Measurements from ENCODE around the gene HOMER3. TPM values are rescaled to one million over a fixed set of nuclear protein-coding genes. Genes with fewer than 3 reads are reported as not detected.
A peak's percentile ranks its signal among the peaks of the same experiment; 100 is the strongest.

Gene HOMER3
- total RNA-seq (10 to 100 TPM in 1 of 2 donors, 1 to 10 TPM in 1; 9.9 to 32.5 TPM), polyA plus RNA-seq (ENCODE audit: insufficient read length in 2 of 2) (10 to 100 TPM; 37.6 to 39.2 TPM)
- long read RNA-seq, donor 1, transcript HOMER3-202 (10 exons, 1,557 nt) = major isoform, 8 of 8 reads
- long read RNA-seq, donor 1, partial matches to known transcripts = 0 of 8 reads
- long read RNA-seq, donor 1, other reads (novel, unspliced or antisense) = 0 of 8 reads
- long read RNA-seq, donor 2, partial matches to known transcripts = 0 of 8 reads
- long read RNA-seq, donor 2, other reads (novel, unspliced or antisense) = 0 of 8 reads
- long read RNA-seq, donor 3, transcript HOMER3-202 (10 exons, 1,557 nt) = major isoform, 8 of 9 reads
- long read RNA-seq, donor 3, partial matches to known transcripts = 0 of 9 reads
- long read RNA-seq, donor 3, other reads (novel, unspliced or antisense) = 0 of 9 reads
- long read RNA-seq, donor 4, transcript HOMER3-202 (10 exons, 1,557 nt) = major isoform, 21 of 30 reads
- long read RNA-seq, donor 4, partial matches to known transcripts = 5 of 30 reads
- long read RNA-seq, donor 4, other reads (novel, unspliced or antisense) = 0 of 30 reads

GRCh38 chr19:18940769-18941627 is at the start of gene HOMER3:
HOMER3 (minus strand) TSS chr19:18941217; CDS start chr19:18938982, 2,235 bp downstream.
- H3K27ac ChIP-seq (ENCODE audit: low read depth, low read length) = peak within 1 kb of the TSS; percentile 15
- H3K4me1 ChIP-seq (ENCODE audit: control insufficient read depth, insufficient read depth, low read length) = peaks cover 32% of the 10 kb centered on the region
- peaks cover 15% of the 10 kb centered on the region for H3K36me3 ChIP-seq (ENCODE audit: control insufficient read depth, insufficient read depth, low read length)
- no peaks in the 10 kb centered on the region for H3K27me3 ChIP-seq (ENCODE audit: control insufficient read depth, insufficient read depth, low read length)
- H3K9me3 ChIP-seq (ENCODE audit: control insufficient read depth, insufficient read depth, low read length) = no peaks in the 10 kb centered on the region
- H3K4me3 ChIP-seq (ENCODE audit: low read depth, low read length) = peak within 1 kb of the TSS; percentile 63
- DNase-seq (ENCODE audit: low read depth in 4 of 6, low spot score in 6 of 6) = peak in 4 of 6 donors; percentile 57 to 91 (median 73)
- under 1% methylated on average over 61 of the region's 81 CpGs for WGBS (ENCODE audit: insufficient coverage)

DNA sequence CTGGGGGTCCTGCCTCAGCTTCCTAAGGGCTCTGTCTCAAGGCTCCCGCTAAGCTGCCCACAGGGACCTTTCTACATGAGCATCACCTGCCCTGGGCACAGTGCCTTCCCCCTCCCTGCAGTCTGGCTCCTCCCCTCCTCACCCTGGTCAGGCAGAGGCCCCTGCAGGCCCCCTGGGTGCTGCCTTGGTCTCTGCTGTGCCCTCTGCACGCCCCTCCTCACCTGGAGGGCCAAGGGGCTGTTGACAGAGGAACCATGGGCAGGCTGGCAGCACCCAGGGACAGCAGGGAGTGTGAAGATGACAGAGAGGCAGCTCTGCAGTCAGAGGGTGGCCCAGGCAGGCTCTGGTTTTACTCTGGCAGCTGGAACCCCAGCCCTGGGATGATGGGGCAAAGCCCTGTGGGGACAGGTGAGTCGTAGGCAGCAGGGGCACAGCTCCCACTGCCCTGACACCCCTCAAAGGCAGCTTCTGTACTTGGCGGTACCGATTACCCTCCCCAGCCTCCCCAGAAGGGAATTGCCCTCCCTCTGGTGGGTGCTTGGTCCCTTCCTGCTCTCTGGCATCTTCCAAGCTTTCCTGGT is 49.2 kb upstream of the HOMER3 start:
- Histone ChIP-seq H3K4me1 (ENCODE audit: control insufficient read depth, insufficient read depth, low read length) (peaks cover 25% of the 10 kb centered on the region), H3K27me3 (ENCODE audit: control insufficient read depth, insufficient read depth, low read length) (no peaks in the 10 kb centered on the region), H3K9me3 (ENCODE audit: control insufficient read depth, insufficient read depth, low read length) (no peaks in the 10 kb centered on the region), H3K36me3 (ENCODE audit: control insufficient read depth, insufficient read depth, low read length) (peaks cover 44% of the 10 kb centered on the region), H3K4me3 (ENCODE audit: low read depth, low read length) (no peak overlapping the region), H3K27ac (ENCODE audit: low read depth, low read length) (no peak overlapping the region)
- no peak for DNase-seq (ENCODE audit: low read depth in 4 of 6, low spot score in 6 of 6)
- 68% methylated on average over 4 of the region's 5 CpGs for WGBS (ENCODE audit: insufficient coverage)

DNA sequence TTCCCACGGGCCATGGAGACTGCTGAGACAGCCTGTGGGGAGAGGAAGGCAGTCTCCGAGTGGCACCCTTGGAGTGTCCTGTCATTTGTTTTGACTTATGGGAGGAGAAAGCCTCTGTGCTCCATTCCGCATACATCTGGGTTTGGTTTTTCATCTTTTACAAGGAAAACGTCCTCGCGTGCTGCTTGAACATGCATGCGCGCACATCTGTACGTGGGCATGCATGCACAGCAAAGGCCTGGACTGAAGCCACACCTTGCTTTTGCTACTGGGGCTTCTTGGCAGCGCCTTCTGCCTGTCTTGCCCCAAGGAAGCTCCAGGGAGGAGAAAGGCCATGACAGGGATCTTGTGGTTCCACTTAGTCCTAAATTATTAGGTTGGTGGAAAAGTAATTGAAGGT is 48.3 kb upstream of the HOMER3 start:
- Histone ChIP-seq H3K27me3 (ENCODE audit: control insufficient read depth, insufficient read depth, low read length) (peaks cover under 1% of the 10 kb centered on the region), H3K9me3 (ENCODE audit: control insufficient read depth, insufficient read depth, low read length) (no peaks in the 10 kb centered on the region), H3K27ac (ENCODE audit: low read depth, low read length) (no peak overlapping the region), H3K36me3 (ENCODE audit: control insufficient read depth, insufficient read depth, low read length) (peaks cover 35% of the 10 kb centered on the region), H3K4me1 (ENCODE audit: control insufficient read depth, insufficient read depth, low read length) (peaks cover 27% of the 10 kb centered on the region), H3K4me3 (ENCODE audit: low read depth, low read length) (no peak overlapping the region)
- DNase-seq (ENCODE audit: low read depth in 4 of 6, low spot score in 6 of 6) = no peak
- WGBS (ENCODE audit: insufficient coverage) = 77% methylated on average over 10 of the region's 10 CpGs

- peaks cover 10% of the 10 kb centered on the region for H3K27me3 ChIP-seq (ENCODE audit: control insufficient read depth, insufficient read depth, low read length)
- no peak overlapping the region for H3K4me3 ChIP-seq (ENCODE audit: low read depth, low read length)
- DNase-seq (ENCODE audit: low read depth in 4 of 6, low spot score in 6 of 6) = no peak
- H3K9me3 ChIP-seq (ENCODE audit: control insufficient read depth, insufficient read depth, low read length) = no peaks in the 10 kb centered on the region
- H3K27ac ChIP-seq (ENCODE audit: low read depth, low read length) = no peak overlapping the region
- WGBS (ENCODE audit: insufficient coverage) = 0% methylated on average over 1 of the region's 4 CpGs
- peaks cover 22% of the 10 kb centered on the region for H3K36me3 ChIP-seq (ENCODE audit: control insufficient read depth, insufficient read depth, low read length)
- peaks cover 24% of the 10 kb centered on the region for H3K4me1 ChIP-seq (ENCODE audit: control insufficient read depth, insufficient read depth, low read length)
Measured at GRCh38 chr19:18987456-18987855, 46.4 kb upstream of the HOMER3 start.

DNA sequence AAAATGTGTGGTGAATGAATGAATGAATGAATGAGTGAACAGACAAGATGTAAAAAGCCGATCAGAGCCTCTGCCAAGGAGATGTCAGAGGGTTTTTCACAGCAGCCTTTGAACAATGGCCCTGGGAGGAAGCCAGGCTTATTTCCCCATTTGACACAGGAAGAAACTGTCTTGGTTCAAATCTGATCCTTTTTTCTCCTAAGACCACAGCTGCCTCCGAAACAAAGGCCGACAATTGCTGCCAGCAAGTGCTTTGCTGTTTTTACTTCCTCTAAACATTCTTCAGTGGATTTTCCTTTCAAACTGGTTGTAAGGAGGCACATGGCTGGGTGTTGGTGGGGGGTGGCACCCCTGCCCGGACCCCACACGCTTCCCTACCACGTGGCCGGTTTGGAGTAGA is 44.2 kb upstream of the HOMER3 start:
- Histone ChIP-seq H3K9me3 (ENCODE audit: control insufficient read depth, insufficient read depth, low read length) (no peaks in the 10 kb centered on the region), H3K4me1 (ENCODE audit: control insufficient read depth, insufficient read depth, low read length) (peaks cover 20% of the 10 kb centered on the region), H3K27me3 (ENCODE audit: control insufficient read depth, insufficient read depth, low read length) (peaks cover 10% of the 10 kb centered on the region), H3K4me3 (ENCODE audit: low read depth, low read length) (no peak overlapping the region), H3K36me3 (ENCODE audit: control insufficient read depth, insufficient read depth, low read length) (peaks cover 6% of the 10 kb centered on the region), H3K27ac (ENCODE audit: low read depth, low read length) (no peak overlapping the region)
- 8% methylated on average over 1 of the region's 7 CpGs for WGBS (ENCODE audit: insufficient coverage)
- DNase-seq (ENCODE audit: low read depth in 4 of 6, low spot score in 6 of 6) = peak in 4 of 6 donors; percentile 24 to 81 (median 52)

DNA sequence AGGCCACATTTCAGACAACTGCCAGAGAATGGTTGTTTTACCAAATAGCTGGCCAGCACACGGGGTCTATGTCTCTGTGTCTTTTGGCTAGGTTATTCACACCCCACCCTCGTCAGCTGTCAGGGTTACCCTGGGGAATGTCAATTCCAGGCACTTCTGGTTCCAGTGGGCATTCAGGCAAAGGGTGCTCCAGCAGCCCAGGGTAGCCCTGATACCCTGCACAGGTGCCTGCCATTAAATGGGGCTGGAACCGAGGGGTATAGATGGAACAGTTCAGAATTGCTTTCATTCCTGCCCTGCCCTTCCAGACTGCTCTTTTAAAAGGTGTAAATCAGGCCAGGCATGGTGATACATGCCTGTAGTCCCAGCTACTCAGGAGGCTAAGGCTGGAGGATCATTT is 43.2 kb upstream of the HOMER3 start:
- H3K27ac ChIP-seq (ENCODE audit: low read depth, low read length) = no peak overlapping the region

GRCh38 chr19:18982669-18983068 is 41.7 kb upstream of the HOMER3 start:
- Histone ChIP-seq H3K27me3 (ENCODE audit: control insufficient read depth, insufficient read depth, low read length) (peaks cover 10% of the 10 kb centered on the region), H3K9me3 (ENCODE audit: control insufficient read depth, insufficient read depth, low read length) (no peaks in the 10 kb centered on the region), H3K4me1 (ENCODE audit: control insufficient read depth, insufficient read depth, low read length) (peaks cover 20% of the 10 kb centered on the region), H3K27ac (ENCODE audit: low read depth, low read length) (no peak overlapping the region), H3K36me3 (ENCODE audit: control insufficient read depth, insufficient read depth, low read length) (no peaks in the 10 kb centered on the region), H3K4me3 (ENCODE audit: low read depth, low read length) (no peak overlapping the region)
- no peak for DNase-seq (ENCODE audit: low read depth in 4 of 6, low spot score in 6 of 6)
- 100% methylated on average over 1 of the region's 2 CpGs for WGBS (ENCODE audit: insufficient coverage)

More for the DNA sequence above, 43.2 kb upstream of the HOMER3 start:
- H3K4me3 ChIP-seq (ENCODE audit: low read depth, low read length) = no peak overlapping the region
- no peak for DNase-seq (ENCODE audit: low read depth in 4 of 6, low spot score in 6 of 6)
- H3K36me3 ChIP-seq (ENCODE audit: control insufficient read depth, insufficient read depth, low read length) = no peaks in the 10 kb centered on the region
- H3K4me1 ChIP-seq (ENCODE audit: control insufficient read depth, insufficient read depth, low read length) = peaks cover 20% of the 10 kb centered on the region
- no peaks in the 10 kb centered on the region for H3K9me3 ChIP-seq (ENCODE audit: control insufficient read depth, insufficient read depth, low read length)
- 70% methylated on average over 2 of the region's 3 CpGs for WGBS (ENCODE audit: insufficient coverage)
- H3K27me3 ChIP-seq (ENCODE audit: control insufficient read depth, insufficient read depth, low read length) = peaks cover 10% of the 10 kb centered on the region

DNA sequence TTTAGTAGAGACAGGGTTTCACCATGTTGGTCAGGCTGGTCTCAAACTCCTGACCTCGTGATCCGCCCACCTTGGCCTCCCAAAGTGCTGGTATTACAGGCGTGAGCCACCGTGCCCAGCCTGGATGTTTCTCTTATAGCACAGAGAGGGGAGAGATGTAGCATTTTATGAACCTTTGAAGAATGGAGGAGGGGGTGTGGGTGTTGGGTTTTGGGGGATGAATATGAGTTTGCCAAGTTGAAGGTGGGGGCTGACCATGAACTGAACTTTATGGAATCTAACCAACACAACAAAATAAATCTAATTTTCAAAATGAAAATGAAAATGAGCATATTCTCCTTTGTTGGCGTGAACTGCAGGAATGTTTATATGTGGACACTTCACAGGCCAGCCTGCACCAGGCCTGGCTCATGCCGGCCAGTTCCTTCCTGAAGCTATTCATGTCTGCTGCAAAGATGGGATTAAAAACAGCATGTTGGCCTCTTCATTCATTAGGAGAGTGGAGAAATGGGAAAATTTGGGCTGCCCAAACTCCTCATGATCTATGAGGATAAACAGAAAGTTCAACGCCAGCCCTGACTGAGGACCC is 39.5 kb upstream of the HOMER3 start:
- no peak for DNase-seq (ENCODE audit: low read depth in 4 of 6, low spot score in 6 of 6)
- Histone ChIP-seq H3K4me3 (ENCODE audit: low read depth, low read length) (no peak overlapping the region), H3K9me3 (ENCODE audit: control insufficient read depth, insufficient read depth, low read length) (no peaks in the 10 kb centered on the region), H3K27ac (ENCODE audit: low read depth, low read length) (no peak overlapping the region), H3K36me3 (ENCODE audit: control insufficient read depth, insufficient read depth, low read length) (no peaks in the 10 kb centered on the region), H3K4me1 (ENCODE audit: control insufficient read depth, insufficient read depth, low read length) (peaks cover 9% of the 10 kb centered on the region), H3K27me3 (ENCODE audit: control insufficient read depth, insufficient read depth, low read length) (peaks cover 10% of the 10 kb centered on the region)
- WGBS (ENCODE audit: insufficient coverage) = 86% methylated on average over 4 of the region's 7 CpGs

GRCh38 chr19:18978616-18979015 is 37.6 kb upstream of the HOMER3 start:
- H3K4me3 ChIP-seq (ENCODE audit: low read depth, low read length) = no peak overlapping the region
- peaks cover 4% of the 10 kb centered on the region for H3K27me3 ChIP-seq (ENCODE audit: control insufficient read depth, insufficient read depth, low read length)
- no peaks in the 10 kb centered on the region for H3K36me3 ChIP-seq (ENCODE audit: control insufficient read depth, insufficient read depth, low read length)
- no peak for DNase-seq (ENCODE audit: low read depth in 4 of 6, low spot score in 6 of 6)
- no peak overlapping the region for H3K27ac ChIP-seq (ENCODE audit: low read depth, low read length)
- 83% methylated on average over 2 of the region's 7 CpGs for WGBS (ENCODE audit: insufficient coverage)
- no peaks in the 10 kb centered on the region for H3K4me1 ChIP-seq (ENCODE audit: control insufficient read depth, insufficient read depth, low read length)
- no peaks in the 10 kb centered on the region for H3K9me3 ChIP-seq (ENCODE audit: control insufficient read depth, insufficient read depth, low read length)

All from spinal cord (tissue), 10 donors.